Heart right ventricle (tissue), 16 donors: ENCODE data around the gene DMBX1. TPM values are rescaled to one million over a fixed set of nuclear protein-coding genes. Genes with fewer than 3 reads are reported as not detected.

ENCODE experiments used
- ATAC-seq, 8 donors: fragments of 200-7000 bp; cut with Tn5 transposase; one replicate each; pipeline ENCODE4 v1.9.1; 2020; ENCODE audit warnings: mild to moderate bottlenecking in 8 of 8, moderate library complexity in 8 of 8, moderate number of reproducible peaks in 1 of 8
- DNase-seq, 2 donors: peaks; one replicate each; pipeline ENCODE4 v3.0.0-alpha.2; 2020
- H3K27ac ChIP-seq, 10 donors: fragments of 200-600 bp; sonication (generic) in 2 of 10; one replicate each; pipeline versions ENCODE4 v1.5.0 to v1.8.0; 2020 to 2022; ENCODE audit warnings: mild to moderate bottlenecking in 3 of 10
- H3K27me3 ChIP-seq, 7 donors: fragments of 200-600 bp; one replicate each; pipeline ENCODE4 v1.8.0; 2021 to 2022; ENCODE audit warnings: mild to moderate bottlenecking in 2 of 7
- H3K36me3 ChIP-seq, 9 donors: fragments of 200-600 bp; sonication (generic) in 1 of 9; one replicate each; pipeline versions ENCODE4 v1.5.0 to v1.8.0; 2020 to 2022; ENCODE audit warnings: mild to moderate bottlenecking in 2 of 9
- H3K4me1 ChIP-seq, 9 donors: fragments of 200-600 bp; sonication (generic) in 1 of 9; one replicate each; pipeline versions ENCODE4 v1.5.0 to v1.8.0; 2020 to 2022; ENCODE audit warnings: mild to moderate bottlenecking in 4 of 9
- H3K4me3 ChIP-seq, 10 donors: fragments of 200-600 bp; sonication (generic) in 2 of 10; one replicate each; pipeline versions ENCODE4 v1.5.0 to v1.8.0; 2020 to 2022; ENCODE audit warnings: mild to moderate bottlenecking in 7 of 10, moderate library complexity in 2 of 10
- H3K9me3 ChIP-seq, 11 donors: fragments of 200-600 bp in 10 of 11; sonication (generic) in 2 of 11; one replicate each; pipeline versions ENCODE4 v1.5.0 to v1.8.0; 2013 to 2022; ENCODE audit warnings: mild to moderate bottlenecking in 2 of 11, control low read depth in 1 of 11, moderate library complexity in 1 of 11
- WGBS, 2 donors: extraction: QIAGEN DNeasy Blood & Tissue Kit; methylation state at CpG; one replicate each; pipeline ENCODE4 v1.1.7; 2013; ENCODE audit warnings: inconsistent platforms in 1 of 2; 5-methylcytosine and 5-hydroxymethylcytosine counted together
- intact Hi-C, 10 donors: fragments of 100-400 bp; cut with DNase I; formaldehyde crosslinking; loops; one replicate each; pipeline versions ENCODE4 v1.11.1 to v1.14.2; 2022
- polyA plus RNA-seq, 2 donors: library from polyadenylated mRNA; stranded (reverse); fragments of 200-250 nt; gene quantifications; one replicate each; pipeline ENCODE4 v1.2.3, GENCODE V29; 2013
- total RNA-seq, 10 donors: library from RNA; stranded (reverse); fragmentation: NEBNext Ultra II Directional in 3 of 10; extraction: Animal tissue kit (Norgen Biotek cat#: 25700) in 3 of 10; gene quantifications; one replicate each; pipeline versions ENCODE4 v1.2.1 to v1.2.4, GENCODE V29; 2021 to 2023
- TF ChIP-seq, protein P1 (sequence below), 9 donors: fragments of 200-600 bp; sonication (generic) in 2 of 9; IDR thresholded peaks; one replicate each; pipeline versions ENCODE4 v1.5.0 to v1.8.0; 2021 to 2022; ENCODE audit warnings: antibody characterized with exemption in 9 of 9, mild to moderate bottlenecking in 5 of 9, moderate library complexity in 1 of 9
- donor health status: Arrhythmogenic right ventricular cardiomyopathy.
- donor health status: ischemic (EF 13 %, LVEDD 7.1; RV severe dilation, severe dysfunction).
- donor health status: healthy with polysubstance abuse.
- donor health status: DM: no; HTN: yes; CAD: no.
- donor health status: DM: no; HTN: no; CAD: no.
- donor health status: ischemic (EF 25% LVEDD 6.9; RV normal size, moderate dysfunction).
- donor health status: ischemic (EF 25% LVEDD 5.7; RV mildly dilated, moderate dysfunction).
- donor health status: healthy.
- donor health status: DM: yes; HTN: yes; CAD: no.
- donor health status: Ischemic cardiomyopathy.
- donor health status: ischemic (EF 35%, LVEDD 5.7; RV mildly dilated, moderate dysfunction).
- donor health status: nonischemic (EF 11% LVEDD 7.7; RV severe dilation, severe dysfunction).
- donor health status: DM: yes; HTN: yes; CAD: no.
- donor health status: PGD.
- donor health status: ischemic (EF 29% LVEDD 5.4; RV normal size, mild dysfunction).
- donor health status: nonischemic (EF 23%, LVEDD 6.1; RV moderate dilation, normal function).

DMBX1 gene
- total and polyA plus RNA-seq, 12 donors: not detected

DNA sequence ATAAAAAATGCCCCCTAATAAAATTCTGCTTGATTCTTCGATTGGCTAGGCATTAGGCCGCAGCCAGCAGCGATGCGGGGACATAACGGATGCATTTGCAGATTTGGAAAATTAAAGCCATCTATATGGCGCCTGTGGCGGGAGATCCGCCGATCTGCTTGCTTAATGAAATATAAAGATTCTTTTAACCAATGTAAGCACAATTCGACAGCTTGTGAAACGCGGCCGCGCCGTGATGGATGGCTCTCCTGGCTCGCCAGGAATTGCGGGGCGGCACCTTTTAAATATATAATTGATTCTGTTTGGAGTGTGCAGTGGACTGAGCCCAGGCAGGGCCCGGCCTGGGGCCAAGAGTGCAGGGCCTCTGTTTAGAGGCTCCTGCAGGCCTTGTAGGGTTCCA lies 8.0 kb downstream of the DMBX1 start:
- no peak overlapping the region for H3K27ac ChIP-seq
- TF ChIP-seq, protein P1, sequence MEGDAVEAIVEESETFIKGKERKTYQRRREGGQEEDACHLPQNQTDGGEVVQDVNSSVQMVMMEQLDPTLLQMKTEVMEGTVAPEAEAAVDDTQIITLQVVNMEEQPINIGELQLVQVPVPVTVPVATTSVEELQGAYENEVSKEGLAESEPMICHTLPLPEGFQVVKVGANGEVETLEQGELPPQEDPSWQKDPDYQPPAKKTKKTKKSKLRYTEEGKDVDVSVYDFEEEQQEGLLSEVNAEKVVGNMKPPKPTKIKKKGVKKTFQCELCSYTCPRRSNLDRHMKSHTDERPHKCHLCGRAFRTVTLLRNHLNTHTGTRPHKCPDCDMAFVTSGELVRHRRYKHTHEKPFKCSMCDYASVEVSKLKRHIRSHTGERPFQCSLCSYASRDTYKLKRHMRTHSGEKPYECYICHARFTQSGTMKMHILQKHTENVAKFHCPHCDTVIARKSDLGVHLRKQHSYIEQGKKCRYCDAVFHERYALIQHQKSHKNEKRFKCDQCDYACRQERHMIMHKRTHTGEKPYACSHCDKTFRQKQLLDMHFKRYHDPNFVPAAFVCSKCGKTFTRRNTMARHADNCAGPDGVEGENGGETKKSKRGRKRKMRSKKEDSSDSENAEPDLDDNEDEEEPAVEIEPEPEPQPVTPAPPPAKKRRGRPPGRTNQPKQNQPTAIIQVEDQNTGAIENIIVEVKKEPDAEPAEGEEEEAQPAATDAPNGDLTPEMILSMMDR (IDR thresholded peaks at IDR 0.05): no peak
- WGBS, 2 donors: 92 to 94% methylated on average over 19 of the region's 19 CpGs
- H3K27me3 ChIP-seq: peaks cover 0 to 71% (median 55%) of the 10 kb centered on the region in 7 donors
- intact Hi-C loops: no loop called here
- no peaks in the 10 kb centered on the region for H3K36me3 ChIP-seq
- no peak overlapping the region for H3K4me3 ChIP-seq
- ATAC-seq: no peak
- no peaks in the 10 kb centered on the region for H3K9me3 ChIP-seq
- no peaks in the 10 kb centered on the region for H3K4me1 ChIP-seq
- DNase-seq: no peak

DNA sequence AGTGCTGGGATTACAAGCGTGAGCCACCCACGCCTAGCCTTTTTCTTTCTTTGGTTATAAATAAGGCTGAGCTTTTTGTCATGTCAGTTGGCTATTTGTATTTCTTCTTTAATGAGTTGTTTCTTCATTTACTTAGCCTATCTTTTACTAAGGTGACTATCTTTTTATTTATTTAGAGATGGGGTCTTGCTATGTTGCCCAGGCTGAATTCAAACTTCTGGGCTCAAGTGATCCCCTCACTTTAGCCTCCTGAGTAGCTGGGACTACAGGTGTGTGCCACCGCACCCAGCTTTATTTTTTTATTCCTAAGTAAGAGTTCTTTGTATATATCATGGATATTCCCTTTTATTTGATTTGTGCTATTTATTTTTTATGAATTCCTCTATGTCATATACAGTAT lies 11.9 kb downstream of the DMBX1 start:
- ATAC-seq (no peak), DNase-seq (no peak)
- Histone ChIP-seq H3K36me3 (no peaks in the 10 kb centered on the region), H3K9me3 (no peaks in the 10 kb centered on the region), H3K4me1 (no peaks in the 10 kb centered on the region), H3K27me3 (peaks cover 0 to 44% (median 28%) of the 10 kb centered on the region in 7 donors), H3K27ac (no peak overlapping the region), H3K4me3 (no peak overlapping the region)
- TF ChIP-seq, protein P1 (IDR thresholded peaks at IDR 0.05): no peak
- intact Hi-C loops: no loop called here
- 93 to 95% methylated on average over 3 of the region's 3 CpGs for WGBS, 2 donors

DNA sequence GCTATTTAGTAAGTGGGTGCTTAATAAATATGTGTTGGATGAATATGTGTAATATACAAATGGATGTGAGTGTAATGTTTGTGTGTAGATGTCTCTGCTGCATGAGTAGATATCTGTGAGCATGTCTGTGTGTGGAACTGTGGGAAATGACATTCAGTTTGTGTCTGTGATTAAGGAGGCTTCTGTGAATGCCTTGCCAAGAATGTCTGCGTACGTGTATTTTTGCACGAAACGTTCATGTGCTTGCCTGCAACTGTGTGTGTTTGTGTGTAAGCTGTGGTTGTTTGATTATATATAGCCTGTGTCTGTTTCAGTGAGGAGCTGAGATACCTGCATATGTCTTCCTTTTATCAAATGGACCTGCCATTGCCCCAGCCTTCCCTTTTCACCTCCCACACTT lies 13.8 kb downstream of the DMBX1 start:
- Histone ChIP-seq H3K27ac (no peak overlapping the region), H3K4me3 (no peak overlapping the region), H3K4me1 (no peaks in the 10 kb centered on the region), H3K27me3 (peaks cover 0 to 38% (median 24%) of the 10 kb centered on the region in 7 donors), H3K36me3 (no peaks in the 10 kb centered on the region), H3K9me3 (no peaks in the 10 kb centered on the region)
- 75 to 84% methylated on average over 4 of the region's 4 CpGs for WGBS, 2 donors
- ATAC-seq: no peak
- TF ChIP-seq, protein P1 (IDR thresholded peaks at IDR 0.05): no peak
- intact Hi-C loops: no loop called here
- no peak for DNase-seq

DNA sequence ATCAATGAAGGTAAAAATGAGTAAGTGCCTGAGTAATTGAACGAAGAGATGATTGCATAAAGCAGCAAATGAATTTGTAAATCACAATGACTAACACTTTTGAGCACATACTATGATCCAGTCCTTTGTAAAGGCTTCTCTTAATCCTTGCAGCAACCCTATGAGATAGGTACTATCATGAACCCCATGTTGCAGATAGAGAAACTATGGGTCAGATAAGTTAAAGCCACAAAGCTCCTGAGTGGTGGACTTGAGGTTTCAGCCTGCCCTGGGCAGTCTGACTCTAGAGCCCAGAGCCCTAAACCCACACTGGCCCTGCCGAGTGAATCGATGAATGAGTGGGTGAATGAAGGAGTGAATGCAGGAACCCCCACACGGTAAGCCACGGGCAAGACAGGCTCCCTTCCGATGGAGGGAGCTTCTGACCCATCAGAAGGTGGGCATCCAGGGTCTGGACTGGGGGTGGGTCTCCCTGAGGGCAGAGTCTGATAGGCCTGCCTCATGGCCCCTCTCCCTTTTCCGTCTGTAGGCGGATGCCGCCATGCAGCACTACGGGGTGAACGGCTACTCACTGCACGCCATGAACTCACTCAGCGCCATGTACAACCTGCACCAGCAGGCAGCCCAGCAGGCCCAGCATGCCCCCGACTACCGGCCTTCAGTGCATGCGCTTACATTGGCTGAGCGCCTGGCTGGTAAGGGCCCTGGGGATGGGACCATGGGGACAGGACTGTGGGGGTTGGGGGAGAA lies 17.0 kb downstream of the DMBX1 start:
- intact Hi-C loops: no loop called here
- WGBS, 2 donors: 77 to 79% methylated on average over 17 of the region's 17 CpGs
- TF ChIP-seq, protein P1 (IDR thresholded peaks at IDR 0.05): no peak

More for the DNA sequence above, 17.0 kb downstream of the DMBX1 start:
- Histone ChIP-seq H3K36me3 (no peaks in the 10 kb centered on the region), H3K4me1 (no peaks in the 10 kb centered on the region), H3K4me3 (no peak overlapping the region), H3K27me3 (peaks cover 0 to 39% (median 29%) of the 10 kb centered on the region in 7 donors), H3K27ac (no peak overlapping the region), H3K9me3 (no peaks in the 10 kb centered on the region)
- ATAC-seq: no peak
- no peak for DNase-seq
